Measurements from ENCODE around the gene MIGA1. TPM values are rescaled to one million over a fixed set of nuclear protein-coding genes. Genes with fewer than 3 reads are reported as not detected.

MIGA1 gene
- total RNA-seq, 2 experiments from 2014 or later, result 7.2 to 9.0 TPM

DNA sequence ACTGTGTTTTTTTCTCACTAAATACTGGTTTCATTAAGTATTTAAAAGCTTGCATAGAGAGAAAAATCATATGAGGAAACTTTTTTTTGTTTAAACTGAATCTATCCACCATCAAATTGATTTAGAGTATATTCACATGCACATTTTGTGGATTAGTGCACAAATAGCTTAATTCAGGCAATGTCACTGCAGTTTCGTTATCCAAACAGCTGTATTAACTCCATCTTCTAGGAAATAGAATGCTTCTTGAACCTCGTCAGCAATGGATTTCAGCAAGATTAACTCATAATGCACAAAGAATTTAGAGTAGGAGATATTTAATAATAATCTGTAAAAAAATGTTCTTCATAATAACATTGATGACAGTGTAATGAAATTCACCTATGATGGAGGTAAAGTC, 146.5 kb downstream of the MIGA1 start:
- peak overlapping the region; percentile 73 for H3K4me3 Mint-ChIP-seq
- ChIA-PET CTCF (interaction anchor here (0.7 kb wide), 1 partner anchor 44 kb away, joined by 3 read pairs; no protein-coding TSS in a partner anchor), POLR2A (no interaction called here)
- ATAC-seq (no peak), DNase-seq (no peak)
- no peaks in the 10 kb centered on the region for H3K9me3 Mint-ChIP-seq (ENCODE audit: low read depth)
- intact Hi-C loops (cut with DNase I, micrococcal nuclease), result no loop called here
- peaks cover 2% of the 10 kb centered on the region for H3K27me3 Mint-ChIP-seq
- no peaks in the 10 kb centered on the region for H3K36me3 Mint-ChIP-seq (ENCODE audit: low read depth)
- peaks cover 11% of the 10 kb centered on the region for H3K4me1 Mint-ChIP-seq
- H3K27ac Mint-ChIP-seq, result no peak overlapping the region

DNA sequence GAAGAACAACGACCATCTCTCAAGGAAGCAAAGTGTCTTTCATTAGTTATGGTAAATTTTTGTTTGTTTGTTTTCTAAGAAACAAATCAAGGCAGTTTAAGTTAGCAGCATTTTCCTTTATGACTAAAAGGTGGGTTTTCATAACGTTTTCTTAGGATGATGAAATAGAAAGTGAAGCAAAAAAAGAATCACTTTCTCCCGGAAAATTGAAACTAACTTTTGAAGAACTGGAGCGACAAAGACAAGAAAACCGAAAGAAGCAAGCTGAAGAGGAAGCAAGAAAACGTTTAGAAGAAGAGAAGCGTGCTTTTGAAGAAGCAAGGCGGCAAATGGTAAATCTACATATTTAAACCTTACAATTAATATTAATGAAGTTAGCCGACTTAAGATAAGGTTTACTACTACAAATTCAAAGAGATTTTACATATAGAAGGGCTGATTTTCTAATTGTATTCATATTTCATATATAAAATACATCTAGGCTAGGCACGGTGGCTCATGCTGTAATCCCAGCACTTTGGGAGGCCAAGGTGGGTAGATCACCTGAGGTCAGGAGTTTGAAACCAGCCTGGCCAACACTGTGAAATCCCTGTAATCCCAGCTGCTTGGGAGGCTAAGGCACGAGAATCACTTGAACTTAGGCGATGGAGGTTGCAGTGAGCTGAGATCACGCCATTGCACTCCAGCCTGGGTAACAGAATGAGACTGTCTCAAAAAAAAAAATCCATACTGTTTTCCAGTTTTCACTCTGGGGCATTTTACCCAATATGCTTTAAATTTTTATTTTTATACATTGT, 147.3 kb downstream of the MIGA1 start:
- peak overlapping the region; percentile 73 for H3K4me3 Mint-ChIP-seq
- peak overlapping the region; percentile 91 for H3K27ac Mint-ChIP-seq
- H3K9me3 Mint-ChIP-seq (ENCODE audit: low read depth), result no peaks in the 10 kb centered on the region
- ChIA-PET POLR2A (no interaction called here), CTCF (no interaction called here)
- DNase-seq (no peak), ATAC-seq (peak; percentile 49)
- intact Hi-C loops (cut with DNase I, micrococcal nuclease), result no loop called here
- H3K4me1 Mint-ChIP-seq, result peaks cover 11% of the 10 kb centered on the region
- no peaks in the 10 kb centered on the region for H3K36me3 Mint-ChIP-seq (ENCODE audit: low read depth)
- peaks cover 2% of the 10 kb centered on the region for H3K27me3 Mint-ChIP-seq

DNA sequence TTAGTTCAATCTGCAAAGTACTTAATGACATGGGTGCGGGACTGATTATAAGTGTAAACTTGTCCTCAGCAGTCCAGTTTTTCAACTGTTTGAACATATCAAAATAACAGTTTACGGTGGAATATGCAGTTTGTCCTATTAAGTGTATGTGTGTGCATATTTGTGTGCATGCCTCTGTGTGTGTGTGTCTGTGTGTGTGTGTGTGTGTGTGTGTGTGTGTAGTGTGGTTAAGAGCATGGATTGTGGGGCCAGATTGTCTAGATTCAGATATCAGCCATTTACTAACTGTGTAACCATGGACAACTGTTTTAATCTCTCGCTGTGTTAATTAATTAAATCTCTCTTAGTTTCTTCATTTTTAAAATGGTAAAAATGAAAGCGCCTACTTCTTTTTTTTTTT, 148.0 kb downstream of the MIGA1 start:
- ChIA-PET CTCF (no interaction called here), POLR2A (no interaction called here)
- H3K4me1 Mint-ChIP-seq, result peaks cover 11% of the 10 kb centered on the region
- no peaks in the 10 kb centered on the region for H3K36me3 Mint-ChIP-seq (ENCODE audit: low read depth)
- no peak for DNase-seq
- H3K4me3 Mint-ChIP-seq, result peak overlapping the region; percentile 73
- intact Hi-C loops (cut with DNase I, micrococcal nuclease), result no loop called here
- no peak for ATAC-seq
- no peak overlapping the region for H3K27ac Mint-ChIP-seq
- peaks cover 2% of the 10 kb centered on the region for H3K27me3 Mint-ChIP-seq
- no peaks in the 10 kb centered on the region for H3K9me3 Mint-ChIP-seq (ENCODE audit: low read depth)

Other genes starting within 250 kb of the MIGA1 start
- 10 to 100 TPM; 40.2 to 40.5 TPM for gene ZZZ3, start 97.0 kb upstream of the MIGA1 start, total RNA-seq
- 10 to 100 TPM; 36.3 to 36.8 TPM for gene USP33, start 19.8 kb upstream of the MIGA1 start, total RNA-seq
- gene NEXN, start 109.0 kb downstream of the MIGA1 start, total RNA-seq, result 1 to 10 TPM; 2.1 to 3.6 TPM
- 100 to 1,000 TPM; 240 to 258 TPM for gene FUBP1, start 199.4 kb downstream of the MIGA1 start, total RNA-seq
- 1 to 10 TPM; 8.8 to 9.8 TPM for gene DNAJB4, start 225.3 kb downstream of the MIGA1 start, total RNA-seq

Data from activated CD4-positive, alpha-beta T cell treated with anti-CD3 and anti-CD28 coated beads for 36 hours (primary cell).